SK-N-MC (cell line): ENCODE data around the gene CTNNA3.

ENCODE experiments used
- EZH2 ChIP-seq: fragments of 200-600 bp; sonication (generic); IDR thresholded peaks from one replicate; pipeline ENCODE4 v1.6.1; 2017; ENCODE audit warnings: antibody characterized with exemption
- FOXP2 ChIP-seq: optimal IDR thresholded peaks from 2 replicates; pipeline ENCODE3; 2011; ENCODE audit warnings: mild to moderate bottlenecking, moderate library complexity; ENCODE audit not compliant: insufficient read depth; ENCODE audit errors: extremely low read length, control extremely low read depth
- POLR2AphosphoS5 ChIP-seq: IDR thresholded peaks from 2 replicates; pipeline ENCODE4 v1.6.1; 2012; ENCODE audit warnings: mild to moderate bottlenecking, low read depth, low read length, borderline replicate concordance

- no peak for TF ChIP-seq EZH2
- TF ChIP-seq POLR2AphosphoS5 = no peak
- TF ChIP-seq FOXP2 = no peak
Measured at GRCh38 chr10:67297637-67298181, 398.3 kb downstream of the CTNNA3 start.
